ENCODE results near the gene VIPAS39. TPM values are rescaled to one million over a fixed set of nuclear protein-coding genes. Genes with fewer than 3 reads are reported as not detected.

The VIPAS39 gene
- total and polyA plus RNA-seq, 2 of the 13 experiments (the other 11 are each of a cell fraction or from before 2014, with no cell fraction given) = 13.3 to 21.5 TPM

GRCh38 chr14:77457522-77458248, at the start of gene VIPAS39, which contains the start of gene AHSA1 (continued):
- TF ChIP-seq POLR2G (IDR thresholded peaks at IDR 0.05; ENCODE audit: low read depth, low read length) (peak; percentile 93), IKZF1 (IDR thresholded peaks at IDR 0.05) (no peak), FOXK1 (CRISPR knock-in tag; IDR thresholded peaks at IDR 0.05; ENCODE audit: borderline replicate concordance, low read depth) (peak; percentile 74; the same call in 1 of the 2 replicates), KDM3A (CRISPR knock-in tag; IDR thresholded peaks at IDR 0.05; ENCODE audit: low read depth) (0 out of 2 replicates have a peak, but pooled peaks have one; percentile 5), ZNF558 (CRISPR knock-in tag; IDR thresholded peaks at IDR 0.05; ENCODE audit: borderline replicate concordance) (peak; percentile 46; the same call in 1 of the 2 replicates), GPN1 (CRISPR knock-in tag; IDR thresholded peaks at IDR 0.05; ENCODE audit: borderline replicate concordance) (no peak), THAP8 (CRISPR knock-in tag; IDR thresholded peaks at IDR 0.05; ENCODE audit: borderline replicate concordance) (no peak; the same call in 1 of the 2 replicates), KLF16 (CRISPR knock-in tag; IDR thresholded peaks at IDR 0.05) (no peak; a peak in 2 of 4 replicates), MIER3 (CRISPR knock-in tag; IDR thresholded peaks at IDR 0.05; ENCODE audit: borderline replicate concordance) (0 out of 2 replicates have a peak, but pooled peaks have one; percentile 14), NR2C2 (CRISPR knock-in tag; IDR thresholded peaks at IDR 0.05; ENCODE audit: borderline replicate concordance) (peak; percentile 98), THAP9 (CRISPR knock-in tag; IDR thresholded peaks at IDR 0.05; ENCODE audit: borderline replicate concordance) (peak; percentile 87; the same call in 1 of the 2 replicates), ZGPAT (CRISPR knock-in tag; IDR thresholded peaks at IDR 0.05) (no peak), HNF1B (CRISPR knock-in tag; IDR thresholded peaks at IDR 0.05) (0 out of 2 replicates have a peak, but pooled peaks have one; percentile 32), ZNF703 (CRISPR knock-in tag; IDR thresholded peaks at IDR 0.05; ENCODE audit: borderline replicate concordance) (no peak; the same call in 1 of the 2 replicates), ZFP36L1 (CRISPR knock-in tag; IDR thresholded peaks at IDR 0.05) (no peak), SRY (CRISPR knock-in tag; IDR thresholded peaks at IDR 0.05) (peak; percentile 85; the same call in 1 of the 2 replicates), CHD4 (IDR thresholded peaks at IDR 0.05; ENCODE audit: borderline replicate concordance, low read length) (0 out of 2 replicates have a peak, but pooled peaks have one; percentile 52), RXRA (CRISPR knock-in tag; IDR thresholded peaks at IDR 0.05) (no peak; the same call in 1 of the 2 replicates), HOXA3 (CRISPR knock-in tag; IDR thresholded peaks at IDR 0.05) (peak; percentile 10; the same call in 1 of the 2 replicates), ZNF768 (CRISPR knock-in tag; IDR thresholded peaks at IDR 0.05) (peak; percentile 97), GATAD1 (CRISPR knock-in tag; IDR thresholded peaks at IDR 0.05) (peak; percentile 81), RFX3 (CRISPR knock-in tag; IDR thresholded peaks at IDR 0.05) (no peak), MEIS2 (CRISPR knock-in tag; IDR thresholded peaks at IDR 0.05) (peak; percentile 65; the same call in 1 of the 2 replicates)
